Spinal cord (tissue), 10 donors: ENCODE measurements around the gene BRD1. TPM values are rescaled to one million over a fixed set of nuclear protein-coding genes. Genes with fewer than 3 reads are reported as not detected.

Experiments
- DNase-seq, 6 donors: peaks; one replicate each; pipeline versions ENCODE4 v3.0.0 to v3.0.0-alpha.2; 2013 to 2015; ENCODE audit warnings: low spot score in 6 of 6, low read depth in 4 of 6
- H3K27ac ChIP-seq: one replicate; pipeline ENCODE4 v1.5.1; 2013; ENCODE audit warnings: low read depth, low read length, control low read depth
- H3K27me3 ChIP-seq: one replicate; pipeline ENCODE4 v1.6.1; 2013; ENCODE audit warnings: low read length; ENCODE audit not compliant: control insufficient read depth, insufficient read depth
- H3K36me3 ChIP-seq: one replicate; pipeline ENCODE4 v1.6.1; 2013; ENCODE audit warnings: low read length; ENCODE audit not compliant: control insufficient read depth, insufficient read depth
- H3K4me1 ChIP-seq: one replicate; pipeline ENCODE4 v1.6.1; 2013; ENCODE audit warnings: low read length; ENCODE audit not compliant: control insufficient read depth, insufficient read depth
- H3K4me3 ChIP-seq: one replicate; pipeline ENCODE4 v1.5.1; 2013; ENCODE audit warnings: low read depth, low read length, control low read depth
- H3K9me3 ChIP-seq: one replicate; pipeline ENCODE4 v1.6.1; 2013; ENCODE audit warnings: low read length; ENCODE audit not compliant: control insufficient read depth, insufficient read depth
- WGBS: methylation state at CpG from one replicate; pipeline ENCODE4 v1.1.5; 2013; ENCODE audit warnings: missing lambda C conversion rate; ENCODE audit not compliant: insufficient coverage; 5-methylcytosine and 5-hydroxymethylcytosine counted together
- polyA plus RNA-seq, 2 donors: library from polyadenylated mRNA; unstranded; fragments of 120-200 nt; gene quantifications; one replicate each; pipeline ENCODE4 v1.2.1, GENCODE V29; 2013; ENCODE audit not compliant: insufficient read length in 2 of 2
- total RNA-seq, 2 donors: library from RNA; depleted of rRNA in 1 of 2; stranded (reverse); fragments of 120-200 nt in 1 of 2; fragments of >200 nt in 1 of 2; gene quantifications; one replicate each; pipeline versions ENCODE4 v1.2.3 to v1.2.4, GENCODE V29; 2013 to 2014
- donor health status: healthy.

Gene BRD1
- total and polyA plus RNA-seq, 4 donors, result 25.7 to 43.2 (median 32.0) TPM

- WGBS, result no CpG with 5 or more reads among the region's 2 CpGs
- peaks cover 3% of the 10 kb centered on the region for H3K36me3 ChIP-seq
- peaks cover 6% of the 10 kb centered on the region for H3K9me3 ChIP-seq
- DNase-seq, result no peak
- H3K27me3 ChIP-seq, result no peaks in the 10 kb centered on the region
- H3K4me3 ChIP-seq, result no peak overlapping the region
- H3K27ac ChIP-seq, result no peak overlapping the region
- H3K4me1 ChIP-seq, result no peaks in the 10 kb centered on the region
Measured at GRCh38 chr22:49866134-49866533, 38.5 kb upstream of the BRD1 start.

GRCh38 chr22:49865156-49865555, 37.5 kb upstream of the BRD1 start:
- Histone ChIP-seq H3K36me3 (peaks cover 3% of the 10 kb centered on the region), H3K9me3 (peaks cover 6% of the 10 kb centered on the region), H3K4me3 (no peak overlapping the region), H3K4me1 (no peaks in the 10 kb centered on the region), H3K27ac (no peak overlapping the region), H3K27me3 (no peaks in the 10 kb centered on the region)
- no peak for DNase-seq
- WGBS, result 85% methylated on average over 9 of the region's 17 CpGs

GRCh38 chr22:49863931-49864330, 36.3 kb upstream of the BRD1 start:
- WGBS, result no CpG with 5 or more reads among the region's 7 CpGs

GRCh38 chr22:49862496-49862776, 34.8 kb upstream of the BRD1 start:
- no peak overlapping the region for H3K4me3 ChIP-seq
- peaks cover 1% of the 10 kb centered on the region for H3K9me3 ChIP-seq
- WGBS, result no CpG with 5 or more reads among the region's 5 CpGs
- peaks cover 10% of the 10 kb centered on the region for H3K36me3 ChIP-seq
- H3K27me3 ChIP-seq, result no peaks in the 10 kb centered on the region
- H3K4me1 ChIP-seq, result no peaks in the 10 kb centered on the region
- DNase-seq, result no peak
- no peak overlapping the region for H3K27ac ChIP-seq

More at GRCh38 chr22:49863931-49864330, 36.3 kb upstream of the BRD1 start:
- Histone ChIP-seq H3K36me3 (no peaks in the 10 kb centered on the region), H3K4me1 (no peaks in the 10 kb centered on the region), H3K27me3 (no peaks in the 10 kb centered on the region), H3K9me3 (peaks cover 1% of the 10 kb centered on the region), H3K27ac (no peak overlapping the region), H3K4me3 (no peak overlapping the region)
- DNase-seq, result no peak

GRCh38 chr22:49861642-49862495, 34.2 kb upstream of the BRD1 start:
- Histone ChIP-seq H3K9me3 (peaks cover 1% of the 10 kb centered on the region), H3K27me3 (no peaks in the 10 kb centered on the region), H3K27ac (no peak overlapping the region), H3K4me3 (no peak overlapping the region), H3K36me3 (peaks cover 16% of the 10 kb centered on the region), H3K4me1 (peaks cover 3% of the 10 kb centered on the region)
- DNase-seq, result no peak
- WGBS, result 96% methylated on average over 25 of the region's 29 CpGs

GRCh38 chr22:49858827-49859226, 31.2 kb upstream of the BRD1 start:
- no peak for DNase-seq
- peaks cover 23% of the 10 kb centered on the region for H3K4me1 ChIP-seq
- no peak overlapping the region for H3K27ac ChIP-seq
- 89% methylated on average over 11 of the region's 14 CpGs for WGBS
- no peaks in the 10 kb centered on the region for H3K9me3 ChIP-seq
- H3K4me3 ChIP-seq, result no peak overlapping the region
- peaks cover 23% of the 10 kb centered on the region for H3K36me3 ChIP-seq
- H3K27me3 ChIP-seq, result no peaks in the 10 kb centered on the region

GRCh38 chr22:49856766-49857618, 29.3 kb upstream of the BRD1 start:
- H3K4me1 ChIP-seq, result peaks cover 29% of the 10 kb centered on the region
- peaks cover 23% of the 10 kb centered on the region for H3K36me3 ChIP-seq
- no peaks in the 10 kb centered on the region for H3K9me3 ChIP-seq
- DNase-seq, result no peak
- no peak overlapping the region for H3K4me3 ChIP-seq
- WGBS, result 94% methylated on average over 20 of the region's 31 CpGs
- H3K27me3 ChIP-seq, result no peaks in the 10 kb centered on the region
- H3K27ac ChIP-seq, result no peak overlapping the region

GRCh38 chr22:49856343-49856742, 28.7 kb upstream of the BRD1 start:
- no peak for DNase-seq
- Histone ChIP-seq H3K27me3 (peaks cover 5% of the 10 kb centered on the region), H3K36me3 (peaks cover 23% of the 10 kb centered on the region), H3K27ac (no peak overlapping the region), H3K9me3 (no peaks in the 10 kb centered on the region), H3K4me3 (no peak overlapping the region), H3K4me1 (peaks cover 29% of the 10 kb centered on the region)
- 86% methylated on average over 4 of the region's 23 CpGs for WGBS

- WGBS, result 46% methylated on average over 7 of the region's 9 CpGs
- Histone ChIP-seq H3K9me3 (no peaks in the 10 kb centered on the region), H3K27ac (no peak overlapping the region), H3K27me3 (peaks cover 15% of the 10 kb centered on the region), H3K4me3 (no peak overlapping the region), H3K36me3 (peaks cover 23% of the 10 kb centered on the region), H3K4me1 (peaks cover 29% of the 10 kb centered on the region)
- no peak for DNase-seq
Measured at GRCh38 chr22:49855251-49855911, 27.7 kb upstream of the BRD1 start.
